Right cardiac atrium (tissue), 5 donors: ENCODE results near the gene SPECC1L. TPM values are rescaled to one million over a fixed set of nuclear protein-coding genes. Genes with fewer than 3 reads are reported as not detected.
A peak's percentile ranks its signal among the peaks of the same experiment; 100 is the strongest.
"Not testable (repeated sequence)": the region's sequence is repeated elsewhere in the genome, so short reads cannot be mapped to it uniquely, and the experiment has no call there.

ENCODE experiments used
- ATAC-seq, 2 donors: fragments of 200-7000 bp; cut with Tn5 transposase; one replicate each; pipeline versions ENCODE4 v1.8.0 to v1.9.1; 2020; ENCODE audit warnings: moderate library complexity in 2 of 2, mild to moderate bottlenecking in 1 of 2
- DNase-seq, 3 donors: peaks; one replicate each; pipeline ENCODE4 v3.0.0-alpha.2; 2020
- H3K27ac ChIP-seq: one replicate; pipeline ENCODE4 v1.5.1; 2013; ENCODE audit warnings: mild to moderate bottlenecking, low read length, control low read depth, moderate library complexity
- H3K27me3 ChIP-seq: one replicate; pipeline ENCODE4 v1.6.1; 2013; ENCODE audit not compliant: control insufficient read depth, insufficient read depth
- H3K4me1 ChIP-seq: one replicate; pipeline ENCODE4 v1.6.1; 2013; ENCODE audit warnings: low read length; ENCODE audit not compliant: control insufficient read depth, insufficient read depth
- H3K4me3 ChIP-seq: one replicate; pipeline ENCODE4 v1.5.1; 2013; ENCODE audit warnings: low read length, control low read depth
- H3K9me3 ChIP-seq: one replicate; pipeline ENCODE4 v1.6.1; 2013; ENCODE audit warnings: low read length; ENCODE audit not compliant: control insufficient read depth
- WGBS: extraction: QIAGEN DNeasy Blood & Tissue Kit; methylation state at CpG from one replicate; pipeline ENCODE4 v1.1.7; 2013; 5-methylcytosine and 5-hydroxymethylcytosine counted together
- intact Hi-C, 4 donors: fragments of 100-400 bp; cut with DNase I; formaldehyde crosslinking; loops; one replicate each; pipeline versions ENCODE4 v1.11.0 to v1.14.0; 2022 to 2023
- polyA plus RNA-seq: library from polyadenylated mRNA; stranded (reverse); fragments of 200-250 nt; gene quantifications from one replicate; pipeline ENCODE4 v1.2.3, GENCODE V29; 2013
- total RNA-seq, 4 donors: library from RNA; stranded (reverse); fragmentation: NEBNext Ultra II Directional; extraction: Animal tissue kit (Norgen Biotek cat#: 25700); gene quantifications; one replicate each; pipeline ENCODE4 v1.2.1, GENCODE V29; 2021
- donor health status: healthy with polysubstance abuse.
- donor health status: DM: no; HTN: yes; CAD: no.
- donor health status: DM: no; HTN: no; CAD: no.
- donor health status: DM: no; HTN: yes; CAD: no; lungs with severe emphysema.
- donor health status: DM: yes; HTN: yes; CAD: no.

The SPECC1L gene
- total and polyA plus RNA-seq, 5 donors: 16.9 to 76.1 (median 67.9) TPM

GRCh38 chr22:24264329-24264896 lies 6.2 kb upstream of the SPECC1L start:
- H3K27me3 ChIP-seq, H3K27ac ChIP-seq, H3K4me1 ChIP-seq, H3K9me3 ChIP-seq, H3K4me3 ChIP-seq, DNase-seq, intact Hi-C loops, ATAC-seq: not testable (repeated sequence)
- 56% methylated on average over 3 of the region's 9 CpGs for WGBS

GRCh38 chr22:24265734-24266133 lies 4.9 kb upstream of the SPECC1L start:
- H3K27ac ChIP-seq: no peak overlapping the region
- ATAC-seq: no peak

GRCh38 chr22:24266495-24266894 lies 4.1 kb upstream of the SPECC1L start:
- intact Hi-C loops, H3K4me1 ChIP-seq, DNase-seq, H3K9me3 ChIP-seq, H3K4me3 ChIP-seq, H3K27ac ChIP-seq, H3K27me3 ChIP-seq, ATAC-seq: not testable (repeated sequence)
- WGBS: 92% methylated on average over 6 of the region's 6 CpGs

More at GRCh38 chr22:24265734-24266133, 4.9 kb upstream of the SPECC1L start:
- no peak overlapping the region for H3K4me3 ChIP-seq
- H3K4me1 ChIP-seq: no peaks in the 10 kb centered on the region
- DNase-seq: no peak
- intact Hi-C loops: no loop called here
- H3K27me3 ChIP-seq: no peaks in the 10 kb centered on the region
- no peaks in the 10 kb centered on the region for H3K9me3 ChIP-seq

GRCh38 chr22:24271386-24271854 lies 789 bp downstream of the SPECC1L start:
- H3K9me3 ChIP-seq: no peaks in the 10 kb centered on the region
- DNase-seq (peak in 2 of 3 donors; percentile 49 to 77), ATAC-seq (no peak)
- WGBS: under 1% methylated on average over 25 of the region's 25 CpGs
- H3K4me1 ChIP-seq: peaks cover 2% of the 10 kb centered on the region
- H3K27me3 ChIP-seq: no peaks in the 10 kb centered on the region
- intact Hi-C loops: no loop called here
- peak overlapping the region; percentile 68 for H3K4me3 ChIP-seq
- peak overlapping the region; percentile 83 for H3K27ac ChIP-seq

GRCh38 chr22:24273031-24273430 lies 2.4 kb downstream of the SPECC1L start:
- H3K27me3 ChIP-seq, H3K4me3 ChIP-seq, intact Hi-C loops, DNase-seq, H3K27ac ChIP-seq, H3K9me3 ChIP-seq, H3K4me1 ChIP-seq, ATAC-seq: not testable (repeated sequence)
- WGBS: 72% methylated on average over 2 of the region's 2 CpGs

- not testable (repeated sequence) for H3K4me3 ChIP-seq
- WGBS: 52% methylated on average over 4 of the region's 4 CpGs
These were observed 3.3 kb downstream of the SPECC1L start for GRCh38 chr22:24273906-24274305.

GRCh38 chr22:24274696-24275405 lies 4.2 kb downstream of the SPECC1L start:
- H3K4me1 ChIP-seq, H3K9me3 ChIP-seq, ATAC-seq, intact Hi-C loops, DNase-seq, H3K4me3 ChIP-seq, H3K27me3 ChIP-seq: not testable (repeated sequence)
- H3K27ac ChIP-seq: peak overlapping the region; percentile 58
- WGBS: 49% methylated on average over 6 of the region's 7 CpGs

More at GRCh38 chr22:24273906-24274305, 3.3 kb downstream of the SPECC1L start:
- H3K4me1 ChIP-seq, intact Hi-C loops, ATAC-seq, H3K27me3 ChIP-seq, H3K9me3 ChIP-seq, DNase-seq: not testable (repeated sequence)
- H3K27ac ChIP-seq: peak overlapping the region; percentile 58

- WGBS: 100% methylated on average over 1 of the region's 1 CpG
- H3K27me3 ChIP-seq, intact Hi-C loops, H3K27ac ChIP-seq, ATAC-seq, H3K9me3 ChIP-seq, DNase-seq, H3K4me3 ChIP-seq, H3K4me1 ChIP-seq: not testable (repeated sequence)
These were observed 9.7 kb downstream of the SPECC1L start for GRCh38 chr22:24280363-24280762.

GRCh38 chr22:24282401-24282800 lies 11.8 kb downstream of the SPECC1L start:
- Histone ChIP-seq H3K27me3 (no peaks in the 10 kb centered on the region), H3K4me1 (peaks cover 2% of the 10 kb centered on the region), H3K27ac (no peak overlapping the region), H3K4me3 (no peak overlapping the region), H3K9me3 (no peaks in the 10 kb centered on the region)
- 72% methylated on average over 2 of the region's 2 CpGs for WGBS
- intact Hi-C loops: no loop called here
- no peak for ATAC-seq
- no peak for DNase-seq

- no peaks in the 10 kb centered on the region for H3K9me3 ChIP-seq
- 58% methylated on average over 2 of the region's 2 CpGs for WGBS
- H3K4me3 ChIP-seq: no peak overlapping the region
- H3K27me3 ChIP-seq: no peaks in the 10 kb centered on the region
- ATAC-seq (peak in 1 of 2 donors; percentile 35), DNase-seq (no peak)
- H3K27ac ChIP-seq: peak overlapping the region; percentile 10
- H3K4me1 ChIP-seq: peaks cover 4% of the 10 kb centered on the region
- intact Hi-C loops: no loop called here
These were observed 14.1 kb downstream of the SPECC1L start for GRCh38 chr22:24284747-24285203.

GRCh38 chr22:24285245-24285644 lies 14.6 kb downstream of the SPECC1L start:
- Histone ChIP-seq H3K4me1 (peaks cover 8% of the 10 kb centered on the region), H3K27ac (peak overlapping the region; percentile 71)
- intact Hi-C loops: no loop called here

More at GRCh38 chr22:24285245-24285644, 14.6 kb downstream of the SPECC1L start:
- ATAC-seq (no peak), DNase-seq (no peak)
- 51% methylated on average over 4 of the region's 4 CpGs for WGBS
- no peaks in the 10 kb centered on the region for H3K9me3 ChIP-seq
- H3K4me3 ChIP-seq: no peak overlapping the region
- H3K27me3 ChIP-seq: no peaks in the 10 kb centered on the region
